ENCODE measurements around the gene TCF25.

Gene TCF25

DNA sequence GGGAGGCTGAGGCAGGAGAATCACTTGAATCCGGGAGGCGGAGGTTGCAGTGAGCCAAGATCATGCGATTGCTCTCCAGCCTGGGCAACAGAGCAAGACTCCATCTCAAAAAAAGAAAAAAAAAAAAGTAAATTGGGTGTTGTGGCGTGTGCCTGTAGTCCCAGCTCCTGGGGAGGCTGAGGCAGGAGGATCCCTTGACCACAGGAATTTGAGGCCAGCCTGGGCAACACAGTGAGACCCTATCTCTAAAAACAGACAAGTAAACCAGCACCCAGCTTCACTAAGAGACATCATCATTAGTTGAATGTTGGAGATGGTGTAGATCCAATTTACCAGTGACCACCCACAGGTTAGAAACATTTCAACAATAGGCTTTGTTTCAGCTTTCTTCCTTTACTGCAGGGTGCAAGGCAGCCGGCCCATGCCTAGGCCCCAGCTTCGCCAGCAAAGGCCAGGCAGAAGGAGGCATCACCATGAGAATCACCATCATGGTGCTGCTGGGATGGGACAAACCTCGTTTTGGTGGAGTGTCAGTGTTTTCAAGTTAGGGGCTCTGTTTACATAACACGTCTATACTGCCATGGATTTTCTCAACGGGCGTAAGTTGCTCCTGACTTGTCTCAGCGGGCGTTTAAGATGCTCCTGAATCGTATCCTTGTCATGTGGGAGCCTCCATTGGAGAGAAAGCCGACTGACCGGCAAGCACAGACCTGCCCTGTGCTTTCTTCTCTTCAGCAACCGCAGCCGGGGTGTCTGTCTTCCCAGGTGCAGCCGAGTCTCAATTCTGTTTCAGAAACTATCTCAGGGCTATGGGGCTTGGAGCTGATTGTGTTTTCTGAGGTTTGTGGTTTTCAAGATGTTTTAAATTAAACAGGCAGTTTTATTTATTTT, 7.3 kb downstream of the TCF25 start:
- DNase-seq = no peak

DNA sequence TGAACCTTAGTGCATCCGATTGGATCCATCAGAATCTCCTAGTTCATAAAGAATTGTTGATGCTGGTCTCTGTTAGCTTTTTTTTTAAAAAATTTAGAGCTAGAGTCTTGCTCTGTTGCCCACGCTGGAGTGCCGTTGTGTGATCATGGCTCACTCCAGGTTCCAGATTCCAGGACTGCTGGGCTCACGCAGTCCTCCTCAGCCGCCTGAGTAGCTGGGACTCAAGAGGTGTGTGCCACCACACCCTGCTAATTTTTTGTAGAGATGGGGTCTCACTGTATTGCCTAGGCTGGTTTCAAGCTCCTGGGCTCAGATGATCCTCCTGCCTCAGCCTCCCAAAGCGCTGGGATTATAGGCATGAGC, 8.0 kb downstream of the TCF25 start:
- no peak for DNase-seq

DNA sequence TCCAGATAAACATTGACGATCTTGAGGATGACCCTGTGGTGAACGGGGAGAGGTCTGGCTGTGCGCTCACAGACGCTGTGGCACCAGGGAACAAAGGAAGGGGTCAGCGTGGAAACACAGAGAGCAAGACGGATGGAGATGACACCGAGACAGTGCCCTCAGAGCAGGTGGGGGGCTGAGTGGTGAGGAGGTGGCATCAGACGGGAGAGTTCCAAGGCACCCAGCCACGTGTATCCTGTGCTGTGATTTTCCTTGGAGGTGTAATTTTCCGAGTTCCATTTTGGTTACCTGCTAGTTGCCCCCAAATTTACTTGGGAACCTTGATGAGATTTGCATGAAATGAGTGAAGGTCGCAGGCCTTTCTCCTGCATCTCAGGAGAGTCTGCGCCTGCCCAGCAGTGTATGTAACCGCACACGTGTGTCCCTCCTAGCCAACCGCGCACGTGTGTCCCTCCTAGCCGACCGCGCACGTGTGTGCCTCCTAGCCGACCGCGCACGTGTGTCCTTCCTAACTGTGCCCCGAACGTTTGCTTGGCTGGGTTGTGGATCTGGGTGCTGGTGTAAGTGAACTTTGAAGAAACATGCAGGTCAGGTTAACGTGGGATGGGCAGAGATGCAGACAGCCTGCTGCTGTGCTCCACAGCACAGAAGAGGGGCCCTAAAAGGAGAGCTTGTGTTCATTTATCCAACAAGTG, 10.1 kb downstream of the TCF25 start:
- no peak for DNase-seq

DNA sequence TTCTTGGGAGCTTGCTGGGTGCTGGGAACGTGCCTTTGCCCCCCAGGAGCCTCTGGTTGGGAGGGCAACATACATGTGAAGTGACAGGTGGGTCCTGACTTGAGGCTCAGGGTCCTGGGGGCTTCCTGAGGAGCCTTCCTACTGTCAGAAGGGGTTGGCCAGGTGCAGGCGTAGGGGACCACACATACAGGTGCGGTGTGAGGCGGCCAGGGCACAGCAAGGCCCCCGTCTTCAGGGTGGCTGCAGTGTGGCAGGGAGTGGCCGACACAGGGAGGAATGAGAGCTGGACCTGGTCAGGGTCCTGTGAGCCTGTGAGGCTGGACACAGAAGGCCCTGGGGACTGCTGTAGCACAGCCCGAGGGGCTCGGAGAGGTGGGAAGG, 10.6 kb downstream of the TCF25 start:
- no peak for DNase-seq

DNA sequence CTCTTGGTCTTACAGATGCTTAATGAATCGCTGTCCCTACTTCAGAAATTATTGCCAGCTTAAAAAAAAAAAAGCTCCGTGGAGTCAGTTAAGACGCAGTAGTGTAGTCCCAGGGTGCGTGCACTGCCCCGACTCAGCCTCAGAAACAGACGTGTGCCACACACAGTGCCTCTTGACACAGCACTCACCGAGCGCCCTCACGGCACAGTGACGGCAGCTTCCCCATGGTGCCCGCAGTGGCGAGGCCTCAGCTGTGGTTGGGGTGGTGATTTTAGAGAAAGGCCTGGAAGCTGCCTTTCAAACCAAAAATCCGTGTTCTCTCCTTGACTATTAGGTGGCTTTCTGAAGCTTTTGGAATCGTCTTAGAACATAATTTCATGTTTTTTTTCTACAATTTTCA, 13.9 kb downstream of the TCF25 start:
- no peak for DNase-seq

DNA sequence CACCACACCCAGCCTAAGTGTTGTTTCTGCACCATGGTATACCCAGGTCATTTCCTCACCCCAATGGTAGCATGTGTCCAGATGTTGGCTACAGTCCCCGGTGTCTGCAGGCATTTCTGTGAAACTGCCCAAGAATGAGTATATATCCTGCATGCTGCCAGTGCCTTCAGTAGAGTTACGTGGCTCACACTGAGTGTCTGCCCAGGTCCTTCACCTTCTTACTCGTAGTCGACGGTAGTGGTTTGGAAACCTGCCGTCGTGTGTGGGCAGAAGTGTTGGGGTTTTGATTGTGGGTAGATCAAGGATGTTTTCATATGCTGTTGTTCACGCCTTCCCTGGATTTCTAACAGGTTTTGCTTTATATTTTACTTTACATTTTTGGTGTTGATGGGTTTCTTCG, 16.8 kb downstream of the TCF25 start:
- no peak for DNase-seq

DNA sequence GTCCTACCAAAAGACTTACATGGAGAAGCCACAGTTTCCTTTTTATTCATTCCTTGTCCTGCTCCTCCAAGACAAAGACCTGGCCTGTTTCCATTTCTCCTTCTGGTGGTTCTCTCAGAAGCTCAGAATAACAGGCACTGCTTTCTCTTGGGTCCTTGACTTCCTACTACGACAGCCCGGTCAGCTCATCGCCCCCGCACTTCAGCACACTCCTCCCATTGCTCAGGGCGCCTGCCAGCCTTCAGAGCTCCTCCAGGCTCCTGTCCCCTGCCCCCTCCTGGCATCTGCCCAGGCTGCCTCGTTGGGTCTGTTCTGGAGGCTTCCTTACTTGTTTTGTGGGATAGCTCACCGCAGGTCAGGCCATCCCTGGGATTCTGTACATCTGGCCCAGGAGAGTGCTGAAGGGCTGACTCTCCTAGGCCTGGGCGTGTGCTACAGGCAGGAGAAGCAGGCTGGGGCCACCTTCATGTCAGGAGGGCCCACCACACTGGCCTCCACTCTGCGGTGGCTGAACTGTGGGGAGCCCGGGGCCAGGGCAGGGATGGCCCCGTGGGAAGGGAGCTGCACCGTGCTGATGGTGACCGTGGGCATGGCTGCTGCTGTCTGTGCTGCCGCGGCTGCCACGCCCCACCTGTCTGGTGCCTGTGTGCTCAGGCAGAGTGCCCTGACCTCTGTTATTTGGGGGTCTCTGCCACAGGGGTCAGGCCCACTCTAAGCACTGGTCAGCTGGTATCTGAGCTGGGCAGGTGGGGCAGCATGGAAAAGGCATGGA, 17.7 kb downstream of the TCF25 start:
- DNase-seq = no peak

DNA sequence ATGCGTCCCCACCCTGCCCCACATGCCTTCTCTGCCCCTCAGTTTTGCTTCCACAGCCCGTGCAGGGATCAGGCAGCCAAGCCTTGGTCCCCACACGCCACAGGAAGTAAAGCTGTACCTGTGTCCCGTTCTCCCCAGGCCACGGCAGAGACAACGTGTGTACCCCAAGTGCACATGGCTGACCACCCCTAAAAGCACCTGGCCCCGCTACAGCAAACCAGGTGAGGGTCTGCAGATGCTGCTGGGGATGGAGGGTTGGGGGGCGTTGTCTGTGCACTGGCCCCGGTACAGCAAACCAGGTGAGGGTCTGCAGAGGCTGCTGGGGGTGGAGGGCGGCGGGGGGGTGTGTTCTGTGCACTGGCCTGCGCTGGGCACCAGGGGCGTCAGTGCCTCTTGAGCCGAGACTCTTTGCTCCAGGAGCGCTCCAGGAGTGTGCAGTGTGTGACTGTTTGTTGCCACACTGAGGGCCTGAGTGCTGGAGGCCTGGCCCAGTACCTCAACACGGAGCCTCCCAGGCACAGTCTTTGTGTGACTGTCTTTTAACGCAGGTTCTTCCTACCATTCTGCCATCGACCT, 18.8 kb downstream of the TCF25 start:
- DNase-seq = no peak

DNA sequence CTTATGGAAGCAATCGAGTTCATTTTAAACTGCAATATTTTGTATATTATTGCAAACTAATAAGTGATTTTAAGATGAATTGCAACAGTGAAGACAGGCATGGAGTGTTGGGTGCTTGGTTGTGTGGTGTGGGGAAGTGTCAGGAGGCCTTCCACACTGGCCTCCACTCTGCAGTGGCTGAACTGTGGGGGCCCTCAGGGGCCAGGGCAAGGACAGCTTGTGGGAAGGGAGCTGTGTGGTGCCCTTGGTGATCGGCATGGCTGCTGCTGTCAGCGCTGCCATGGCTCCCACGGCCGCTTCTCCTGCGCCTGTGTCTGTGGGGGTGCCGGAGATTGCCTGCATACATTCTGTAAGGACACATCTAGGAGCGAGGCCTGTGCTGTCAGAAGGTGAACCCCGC, 19.2 kb downstream of the TCF25 start:
- no peak for DNase-seq

DNA sequence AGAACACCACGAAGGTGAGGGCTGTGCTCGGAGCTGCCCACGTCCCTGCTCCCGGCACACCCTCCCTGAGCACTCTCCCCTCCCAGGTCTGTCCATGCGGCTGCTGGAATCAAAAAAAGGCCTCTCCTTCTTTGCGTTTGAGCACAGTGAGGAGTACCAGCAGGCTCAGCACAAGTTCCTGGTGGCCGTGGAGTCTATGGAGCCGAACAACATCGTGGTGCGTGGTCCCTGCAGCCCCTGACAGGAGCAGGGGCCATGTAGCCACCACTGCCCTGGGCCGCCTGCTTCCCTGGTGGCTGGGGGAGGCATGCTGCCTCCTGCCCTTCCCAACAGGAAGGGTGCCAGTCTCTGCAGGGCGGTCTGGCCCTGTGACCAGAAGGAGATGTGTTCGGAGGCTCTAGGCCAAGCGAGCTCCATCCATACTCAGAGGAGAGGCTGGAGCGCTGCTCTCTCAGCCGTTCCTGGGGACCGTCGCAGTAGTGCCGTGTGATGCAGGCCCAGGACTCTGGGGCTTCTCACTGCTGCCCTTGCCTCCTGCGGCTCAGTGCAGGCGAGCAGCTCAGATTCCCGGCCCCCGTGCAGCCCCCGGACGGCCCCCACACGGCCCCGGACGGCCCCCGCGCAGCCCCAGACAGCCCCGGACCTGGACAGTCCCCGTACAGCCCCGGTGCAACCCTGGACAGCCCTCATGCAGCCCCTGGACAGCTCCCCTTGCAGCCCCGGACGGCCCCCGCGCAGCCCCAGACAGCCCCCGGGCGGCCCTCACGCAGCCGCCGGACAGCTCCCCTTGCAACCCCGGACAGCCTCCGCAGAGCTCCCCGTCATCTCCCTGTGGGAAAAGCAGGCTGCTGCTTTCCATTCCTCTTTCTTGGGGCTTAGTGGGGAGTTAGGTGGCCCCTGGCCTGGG, 20.5 kb downstream of the TCF25 start:
- DNase-seq = no peak

DNA sequence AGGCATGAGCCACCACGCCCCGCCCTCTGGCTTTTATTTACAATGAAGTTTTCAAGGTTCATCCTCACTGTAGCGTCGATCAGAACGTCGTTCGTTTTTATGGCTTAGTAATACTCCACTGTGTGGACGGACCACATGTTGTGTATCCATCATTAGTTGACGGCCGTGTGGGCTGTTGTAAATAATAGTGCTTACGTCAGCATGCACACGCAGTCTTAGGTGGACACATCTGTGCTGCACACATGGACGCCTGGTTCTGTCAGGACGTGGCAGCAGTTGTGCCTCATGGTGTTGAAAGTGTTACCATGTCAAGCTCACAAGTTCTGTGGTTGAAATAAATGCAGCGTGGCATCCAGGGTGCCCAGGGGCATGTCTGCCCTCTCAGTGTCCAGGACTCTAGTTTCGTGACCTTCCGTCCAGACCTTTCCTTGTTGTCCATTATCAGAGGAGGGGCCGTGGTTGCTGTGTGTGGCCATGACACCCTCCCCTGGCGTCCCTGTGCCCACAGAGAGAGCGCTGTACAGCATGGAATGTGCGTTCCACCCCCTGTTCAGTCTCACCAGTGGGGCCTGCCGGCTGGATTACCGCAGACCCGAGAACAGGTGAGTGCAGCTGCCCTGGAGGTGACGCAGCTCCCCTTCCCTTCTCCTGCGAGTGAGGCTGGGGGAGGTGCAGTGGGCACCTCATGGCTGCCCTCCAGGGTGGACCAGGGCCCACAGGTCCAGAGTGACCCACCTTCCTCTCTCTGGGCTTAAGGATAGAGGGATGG, 22.3 kb downstream of the TCF25 start:
- DNase-seq = no peak

DNA sequence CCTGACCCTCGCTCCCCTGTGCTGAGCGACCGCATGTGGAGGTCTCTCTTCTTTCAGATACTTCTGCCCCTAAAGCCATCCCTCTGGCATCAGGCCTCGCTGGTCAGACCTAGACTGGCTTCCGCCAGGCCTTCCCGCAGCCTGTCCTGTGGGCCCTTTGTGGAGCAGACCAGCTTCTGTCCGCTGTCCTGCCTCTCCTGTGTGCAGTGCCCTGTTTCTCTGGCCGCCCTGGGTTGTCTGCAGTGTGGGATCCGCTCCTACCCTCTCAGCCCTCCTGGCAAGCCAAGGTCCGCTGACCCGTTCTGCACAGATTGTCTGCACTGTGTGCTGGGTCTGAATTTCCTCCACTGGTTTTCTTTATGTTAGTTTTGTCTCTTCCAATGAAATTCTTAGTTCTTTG, 23.8 kb downstream of the TCF25 start:
- DNase-seq = no peak

DNA sequence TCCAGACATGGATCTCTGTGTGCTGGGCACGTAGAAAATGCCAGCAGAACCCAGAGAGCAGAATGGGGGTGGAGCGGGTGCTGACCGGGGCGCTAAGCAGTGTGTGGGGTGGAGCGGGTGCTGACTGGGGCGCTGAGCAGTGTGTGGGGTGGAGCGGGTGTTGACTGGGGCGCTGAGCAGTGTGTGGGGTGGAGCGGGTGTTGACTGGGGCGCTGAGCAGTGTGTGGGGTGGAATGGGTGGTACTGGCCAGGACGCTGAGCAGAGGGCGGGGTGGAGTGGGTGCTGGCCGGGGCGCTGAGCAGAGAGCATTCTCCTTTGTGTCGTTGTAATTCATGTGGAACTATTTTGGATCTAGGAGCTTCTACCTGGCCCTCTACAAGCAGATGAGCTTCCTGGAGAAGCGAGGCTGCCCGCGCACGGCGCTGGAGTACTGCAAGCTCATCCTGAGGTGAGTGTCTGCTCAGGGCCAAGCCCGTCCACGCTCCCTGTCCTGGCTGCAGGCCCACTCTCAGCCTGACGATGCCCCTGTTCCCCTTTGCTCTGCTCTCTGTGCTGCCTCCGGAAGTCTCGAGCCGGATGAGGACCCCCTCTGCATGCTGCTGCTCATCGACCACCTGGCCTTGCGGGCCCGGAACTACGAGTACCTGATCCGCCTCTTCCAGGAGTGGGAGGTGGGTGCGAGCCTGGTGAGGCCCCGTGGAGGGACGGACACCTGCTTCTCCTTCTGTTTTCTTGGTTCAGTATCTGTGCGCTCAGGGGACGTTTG, 25.0 kb downstream of the TCF25 start:
- no peak for DNase-seq

DNA sequence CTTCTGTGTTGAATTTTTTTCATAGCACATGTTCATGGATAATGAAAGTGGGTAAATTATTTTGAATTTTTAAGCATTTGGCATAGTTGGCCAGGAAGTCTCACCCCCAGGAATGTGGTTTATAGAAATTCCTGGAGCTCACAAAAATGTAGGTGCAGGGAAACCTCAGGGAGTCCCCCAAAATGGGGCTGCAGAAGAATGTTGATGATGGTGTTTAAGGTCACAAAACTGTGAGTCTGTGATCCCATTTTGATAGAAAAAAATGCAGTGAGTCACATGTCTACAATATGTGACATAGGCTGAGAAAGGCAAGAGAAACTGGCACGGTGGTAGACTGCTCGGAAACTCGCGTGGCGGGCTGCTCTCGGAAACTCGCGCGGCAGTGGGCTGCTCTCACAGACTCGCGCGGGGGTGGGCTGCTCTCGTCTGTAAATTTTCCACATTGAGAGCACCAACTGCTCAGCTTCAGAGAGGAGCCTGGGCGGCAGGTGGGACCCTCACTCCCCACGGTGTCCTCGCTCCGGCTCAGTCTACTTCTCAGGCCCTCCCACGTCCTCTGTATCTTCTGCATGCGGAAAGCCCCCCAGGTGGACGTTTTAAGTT, 26.6 kb downstream of the TCF25 start:
- DNase-seq = no peak

DNA sequence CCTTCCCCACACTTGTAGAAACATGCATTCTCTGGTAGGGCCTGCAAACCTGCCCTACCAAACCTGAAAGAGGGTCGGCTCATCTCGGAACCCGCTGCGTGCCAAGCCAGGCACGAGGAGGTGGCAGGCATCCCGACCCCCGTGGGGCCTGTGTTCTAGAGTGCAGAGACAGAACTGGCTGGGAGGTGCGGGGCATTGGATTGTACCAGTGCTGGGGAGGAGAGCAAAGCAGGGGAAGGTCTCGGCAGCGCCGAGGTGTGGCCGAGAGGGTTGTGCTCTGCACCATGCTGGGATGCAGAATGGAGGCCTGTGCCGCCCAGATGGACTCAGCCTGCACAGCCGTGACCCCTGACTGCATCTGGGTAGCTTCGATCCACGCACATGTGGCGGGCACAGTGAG, 27.5 kb downstream of the TCF25 start:
- DNase-seq = no peak

DNA sequence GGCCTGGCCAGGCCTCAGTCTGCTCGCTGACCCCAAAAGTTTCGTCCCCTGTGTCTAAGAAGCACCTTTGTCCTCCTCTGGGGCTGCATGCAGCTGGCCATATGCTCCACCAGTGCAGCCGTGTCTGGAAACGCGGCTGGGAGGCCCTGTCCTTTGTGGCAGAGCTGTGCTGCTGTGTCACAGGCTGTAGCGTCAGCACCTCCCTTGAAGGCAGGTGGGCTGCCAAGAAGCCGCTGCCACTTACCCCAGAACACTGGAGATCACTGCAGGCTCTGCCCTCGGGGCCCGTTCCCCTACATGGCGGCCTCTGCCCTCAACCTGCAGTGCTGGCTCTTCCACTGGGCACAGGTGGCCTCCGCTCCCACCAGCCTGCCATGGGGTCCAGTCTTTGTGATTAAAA, 29.6 kb downstream of the TCF25 start:
- no peak for DNase-seq

DNA sequence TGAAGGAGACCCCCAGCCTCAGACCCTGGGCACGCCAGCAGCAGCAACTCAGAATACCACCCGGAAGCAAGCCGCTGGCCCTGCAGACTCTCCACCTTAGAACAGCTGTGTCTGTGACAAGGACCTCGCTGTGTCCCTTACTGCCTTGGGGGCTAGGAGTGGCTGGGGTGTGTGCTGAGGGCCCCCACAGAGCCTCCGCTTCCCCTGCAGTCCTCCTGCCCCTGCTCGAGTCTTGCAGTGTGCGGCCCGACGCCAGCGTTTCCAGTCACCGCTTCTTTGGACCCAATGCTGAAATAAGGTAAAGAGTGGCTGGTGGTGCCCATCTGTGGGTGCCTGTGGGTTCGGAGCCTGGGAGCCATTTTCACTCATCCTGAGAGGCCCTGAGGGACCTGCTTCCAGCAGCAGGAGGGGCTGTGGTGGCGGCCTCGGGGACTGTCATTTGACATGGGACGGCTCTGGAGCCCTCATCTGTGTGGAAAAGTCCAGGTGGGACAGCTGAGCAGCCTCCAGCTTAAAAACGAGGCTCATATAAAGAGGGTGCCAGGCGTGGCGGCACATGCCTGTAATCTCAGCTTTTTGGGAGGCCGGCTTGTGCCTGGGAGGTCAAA, 30.6 kb downstream of the TCF25 start:
- DNase-seq = no peak

DNA sequence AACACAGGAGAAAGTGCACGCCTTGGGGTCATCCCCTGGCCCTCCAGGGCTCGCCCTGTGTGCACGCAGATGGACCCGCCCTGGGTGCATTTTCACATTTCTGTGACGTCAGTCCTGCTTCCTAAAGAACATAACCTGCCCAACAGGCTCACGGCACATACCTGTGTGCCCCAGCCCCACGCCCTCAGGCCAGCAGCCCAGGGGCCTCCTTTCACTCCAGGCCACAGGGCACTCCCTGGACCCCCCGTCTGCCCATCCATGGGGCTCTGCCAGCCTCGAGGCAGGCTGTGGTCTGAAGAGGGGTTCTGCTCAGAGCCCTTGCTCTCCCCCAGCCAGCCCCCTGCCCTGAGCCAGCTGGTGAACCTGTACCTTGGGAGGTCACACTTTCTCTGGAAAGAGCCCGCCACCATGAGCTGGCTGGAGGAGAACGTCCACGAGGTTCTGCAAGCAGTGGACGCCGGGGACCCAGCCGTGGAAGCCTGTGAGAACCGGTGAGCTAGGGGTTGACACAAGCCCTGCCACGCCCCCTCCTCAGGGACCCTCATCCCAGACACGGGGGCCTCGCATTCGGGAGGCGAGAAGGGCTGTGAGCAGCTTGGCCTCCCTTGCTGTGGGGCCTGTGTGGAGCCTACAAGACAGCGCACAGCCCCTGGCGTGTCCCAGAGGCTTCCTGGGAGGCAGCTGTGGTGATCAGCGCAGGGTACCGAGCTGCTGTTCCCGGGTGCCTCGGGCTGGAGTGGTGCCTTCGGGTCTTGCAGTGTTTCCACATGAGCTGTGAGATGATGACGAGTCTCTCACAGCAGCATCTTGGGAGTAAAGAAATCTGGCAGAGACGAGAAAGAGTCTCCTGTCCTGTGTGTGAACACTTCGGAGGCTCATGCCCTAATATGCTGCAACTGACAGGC, 31.5 kb downstream of the TCF25 start:
- no peak for DNase-seq

Measured in hematopoietic multipotent progenitor cell treated with erythropoietin and hydrocortisone succinate and interleukin-3 and kit ligand, for 8 days (in vitro differentiated cells).